H1 (cell line): ENCODE data around the gene ARNT2. TPM values are rescaled to one million over a fixed set of nuclear protein-coding genes. Genes with fewer than 3 reads are reported as not detected.

Experiments
- CTCF ChIA-PET: fragments of 300-600 bp; sonication (Branson Sonifier 250); formaldehyde crosslinking; loops from one replicate; lab custom pipeline; 2021; ENCODE audit not compliant: partially characterized antibody; lab: Charles Lee
- POLR2A ChIA-PET: fragments of 300-600 bp; sonication (Branson Sonifier 250); formaldehyde crosslinking; loops from one replicate; lab custom pipeline; 2021; ENCODE audit warnings: inconsistent platforms; ENCODE audit not compliant: partially characterized antibody; lab: Charles Lee
- DNase-seq, 2 experiments: peaks; one replicate each; pipeline versions ENCODE4 v3.0.0 to v3.0.0-alpha.2; 2010 to 2022; ENCODE audit warnings: low spot score in 2 of 2, low read depth in 1 of 2, mixed read lengths in 1 of 2
- FAIRE-seq: peaks from 2 replicates; lab custom pipeline; 2011; peaks lifted over from hg19 to GRCh38; lab: Jason Lieb, UNC
- H2AFZ ChIP-seq: 2 replicates; pipeline ENCODE4 v1.8.1; 2012; ENCODE audit warnings: low read length, inconsistent platforms
- H2AK5ac ChIP-seq: 2 replicates; pipeline ENCODE4 v1.6.1; 2013; ENCODE audit warnings: low read depth, low read length
- H2BK120ac ChIP-seq: replicated peaks from 2 replicates; pipeline ENCODE3; 2013; ENCODE audit warnings: low read depth, low read length, inconsistent platforms
- H2BK12ac ChIP-seq: 2 replicates; pipeline ENCODE4 v1.6.1; 2013; ENCODE audit warnings: low read depth, low read length
- H2BK15ac ChIP-seq: 2 replicates; pipeline ENCODE4 v1.6.1; 2013; ENCODE audit warnings: low read length
- H2BK20ac ChIP-seq: 2 replicates; pipeline ENCODE4 v1.6.1; 2013; ENCODE audit warnings: low read length
- H2BK5ac ChIP-seq: 2 replicates; pipeline ENCODE4 v1.6.1; 2013; ENCODE audit warnings: low read depth, low read length
- H3K14ac ChIP-seq: 2 replicates; pipeline ENCODE4 v1.6.1; 2013; ENCODE audit warnings: inconsistent platforms; ENCODE audit not compliant: insufficient read length
- H3K18ac ChIP-seq: 2 replicates; pipeline ENCODE4 v1.6.1; 2013; ENCODE audit warnings: low read length; ENCODE audit errors: extremely low read depth
- H3K23ac ChIP-seq: 2 replicates; pipeline ENCODE4 v1.6.1; 2013; ENCODE audit warnings: inconsistent platforms; ENCODE audit not compliant: insufficient read length
- H3K23me2 ChIP-seq: 2 replicates; pipeline ENCODE4 v1.6.1; 2013; ENCODE audit warnings: low read depth, low read length
- H3K27ac ChIP-seq: 2 replicates; pipeline ENCODE4 v1.6.1; 2011; ENCODE audit warnings: low read depth, low read length, inconsistent platforms
- H3K27me3 ChIP-seq, 4 experiments: replicated peaks in 1 of 4; 1 replicate in 1 of 4; 2 replicates in 3 of 4; pipeline versions ENCODE4 v1.6.1 to v1.8.1; 2011 to 2013; ENCODE audit warnings: low read length in 3 of 4, mild to moderate bottlenecking in 3 of 4, inconsistent platforms in 2 of 4, mixed read lengths in 2 of 4, moderate library complexity in 1 of 4; ENCODE audit not compliant: control insufficient read depth in 3 of 4, insufficient read depth in 3 of 4; ENCODE audit errors: extremely low read depth in 1 of 4
- H3K36me3 ChIP-seq, 4 experiments: 2 replicates each; pipeline versions ENCODE4 v1.6.1 to v1.8.1; 2011 to 2013; ENCODE audit warnings: mild to moderate bottlenecking in 4 of 4, low read length in 3 of 4, moderate library complexity in 2 of 4, control low read depth in 1 of 4, inconsistent platforms in 1 of 4; ENCODE audit not compliant: insufficient read depth in 4 of 4, control insufficient read depth in 2 of 4
- H3K4ac ChIP-seq: replicated peaks from 2 replicates; pipeline ENCODE3; 2013; ENCODE audit warnings: low read length, low read depth, mixed read lengths, inconsistent platforms; ENCODE audit not compliant: insufficient read length
- H3K4me1 ChIP-seq, 4 experiments: replicated peaks in 1 of 4; 1 replicate in 1 of 4; 2 replicates in 3 of 4; pipeline versions ENCODE4 v1.6.1 to v1.8.1; 2011 to 2013; ENCODE audit warnings: low read length in 3 of 4, inconsistent platforms in 2 of 4, mixed read lengths in 1 of 4; ENCODE audit not compliant: insufficient read depth in 4 of 4, control insufficient read depth in 3 of 4
- H3K4me2 ChIP-seq, 2 experiments: 2 replicates each; pipeline versions ENCODE4 v1.6.1 to v1.8.1; 2011 to 2013; ENCODE audit warnings: low read depth in 2 of 2, low read length in 2 of 2, control low read depth in 1 of 2, inconsistent platforms in 1 of 2, mild to moderate bottlenecking in 1 of 2; ENCODE audit not compliant: insufficient read depth in 1 of 2
- H3K4me3 ChIP-seq, 4 experiments: fragments of 200-600, 300-600 bp in 1 of 4; sonication (generic), shearing (Covaris generic), sonication (Bioruptor Twin) in 1 of 4; 2 replicates each; pipeline versions ENCODE4 v1.5.1 to v1.8.1; 2011 to 2016; ENCODE audit warnings: low read length in 4 of 4, low read depth in 3 of 4, control low read depth in 2 of 4, inconsistent platforms in 2 of 4, mild to moderate bottlenecking in 2 of 4, mixed read lengths in 1 of 4, moderate library complexity in 1 of 4; ENCODE audit not compliant: insufficient read depth in 2 of 4; ENCODE audit errors: extremely low read depth in 1 of 4
- H3K56ac ChIP-seq: replicated peaks from 2 replicates; pipeline ENCODE3; 2013; ENCODE audit warnings: low read depth, mild to moderate bottlenecking, mixed read lengths, low read length, inconsistent platforms; ENCODE audit not compliant: insufficient read length
- H3K79me1 ChIP-seq: 2 replicates; pipeline ENCODE4 v1.6.1; 2013; ENCODE audit warnings: low read depth, low read length, control low read depth
- H3K79me2 ChIP-seq, 2 experiments: 2 replicates each; pipeline versions ENCODE4 v1.6.1 to v1.8.1; 2012 to 2013; ENCODE audit warnings: low read length in 2 of 2, mild to moderate bottlenecking in 2 of 2, inconsistent platforms in 1 of 2; ENCODE audit not compliant: insufficient read depth in 2 of 2, control insufficient read depth in 1 of 2
- H3K9ac ChIP-seq, 4 experiments: replicated peaks in 1 of 4; 1 replicate in 1 of 4; 2 replicates in 3 of 4; pipeline versions ENCODE4 v1.6.1 to v1.8.1; 2011 to 2013; ENCODE audit warnings: low read depth in 3 of 4, low read length in 3 of 4, control low read depth in 2 of 4, mild to moderate bottlenecking in 2 of 4, moderate library complexity in 2 of 4, inconsistent platforms in 1 of 4; ENCODE audit errors: extremely low read depth in 1 of 4
- H3K9me3 ChIP-seq, 2 experiments: 2 replicates each; pipeline versions ENCODE4 v1.6.1 to v1.8.1; 2012 to 2013; ENCODE audit warnings: mild to moderate bottlenecking in 2 of 2, moderate library complexity in 2 of 2, control low read depth in 1 of 2, inconsistent platforms in 1 of 2, low read depth in 1 of 2, low read length in 1 of 2, mixed read lengths in 1 of 2; ENCODE audit not compliant: insufficient read depth in 2 of 2
- H4K20me1 ChIP-seq, 2 experiments: replicated peaks in 1 of 2; 2 replicates each; pipeline versions ENCODE3 to v1.8.1; 2011 to 2013; ENCODE audit warnings: inconsistent platforms in 2 of 2, low read length in 2 of 2, mild to moderate bottlenecking in 1 of 2; ENCODE audit not compliant: insufficient read depth in 2 of 2, control insufficient read depth in 1 of 2
- H4K5ac ChIP-seq: 2 replicates; pipeline ENCODE4 v1.6.1; 2013; ENCODE audit warnings: low read length, low read depth, mixed read lengths, inconsistent platforms; ENCODE audit not compliant: insufficient read length
- H4K8ac ChIP-seq: 2 replicates; pipeline ENCODE4 v1.8.0; 2013; ENCODE audit warnings: mild to moderate bottlenecking, moderate library complexity, low read length, inconsistent platforms; ENCODE audit not compliant: insufficient read depth; ENCODE audit errors: extremely low read depth
- H4K91ac ChIP-seq: replicated peaks from 2 replicates; pipeline ENCODE3; 2013; ENCODE audit warnings: low read length, mixed read lengths, inconsistent platforms; ENCODE audit not compliant: insufficient read length
- BCL11A ChIP-seq, 2 experiments: IDR thresholded peaks; one replicate each; pipeline ENCODE4 v1.6.1; 2011; ENCODE audit warnings: low read depth in 2 of 2, low read length in 2 of 2, mild to moderate bottlenecking in 2 of 2
- CTCF ChIP-seq, 3 experiments: IDR thresholded peaks; 1 replicate in 2 of 3; 2 replicates in 1 of 3; pipeline versions ENCODE4 v1.5.1 to v1.6.1; 2011; ENCODE audit warnings: low read length in 3 of 3, mild to moderate bottlenecking in 3 of 3, inconsistent platforms in 2 of 3, low read depth in 1 of 3, moderate library complexity in 1 of 3; ENCODE audit not compliant: insufficient read depth in 1 of 3; ENCODE audit errors: control extremely low read depth in 1 of 3
- EP300 ChIP-seq, 2 experiments: IDR thresholded peaks; 1 replicate in 1 of 2; 2 replicates in 1 of 2; pipeline ENCODE4 v1.6.1; 2011 to 2012; ENCODE audit warnings: low read depth in 2 of 2, low read length in 2 of 2, mild to moderate bottlenecking in 2 of 2, borderline replicate concordance in 1 of 2, inconsistent platforms in 1 of 2, moderate library complexity in 1 of 2
- HDAC2 ChIP-seq, 2 experiments: fragments of 300-600 bp in 1 of 2; sonication (generic) in 1 of 2; IDR thresholded peaks; 2 replicates each; pipeline ENCODE4 v1.6.1; 2011 to 2012; ENCODE audit warnings: low read depth in 2 of 2, low read length in 2 of 2, mild to moderate bottlenecking in 2 of 2, moderate library complexity in 2 of 2, borderline replicate concordance in 1 of 2, inconsistent platforms in 1 of 2
- HDAC6 ChIP-seq: IDR thresholded peaks from one replicate; pipeline ENCODE4 v1.7.1; 2012; ENCODE audit warnings: low read depth, mild to moderate bottlenecking, inconsistent platforms, low read length, moderate library complexity
- POU5F1 ChIP-seq: IDR thresholded peaks from 2 replicates; pipeline ENCODE4 v1.6.1; 2011; ENCODE audit warnings: low read depth, mild to moderate bottlenecking, low read length, moderate library complexity
- RFX5 ChIP-seq: IDR thresholded peaks from 2 replicates; pipeline ENCODE4 v1.6.1; 2011; ENCODE audit warnings: low read depth, low read length, improper control_type of control experiment, borderline replicate concordance
- TAF7 ChIP-seq: optimal IDR thresholded peaks from 2 replicates; pipeline ENCODE3; 2011; ENCODE audit warnings: low read depth, mild to moderate bottlenecking, inconsistent platforms, low read length, moderate library complexity, borderline replicate concordance
- YY1 ChIP-seq: IDR thresholded peaks from 2 replicates; pipeline ENCODE4 v1.6.1; 2011; ENCODE audit warnings: low read depth, mild to moderate bottlenecking, low read length
- WGBS, 2 experiments: shearing (Covaris generic) in 1 of 2; methylation state at CpG; one replicate each; pipeline versions ENCODE4 v1.1.6 to v1.1.7; 2013 to 2015; ENCODE audit warnings: low lambda C conversion rate in 2 of 2, mixed read lengths in 2 of 2, inconsistent platforms in 1 of 2, low coverage in 1 of 2, missing lambda C conversion rate in 1 of 2; ENCODE audit not compliant: insufficient replicate concordance in 2 of 2, insufficient coverage in 1 of 2, insufficient read length in 1 of 2; ENCODE audit errors: extremely low coverage in 1 of 2, missing lambda C conversion rate in 1 of 2; 5-methylcytosine and 5-hydroxymethylcytosine counted together
- polyA plus RNA-seq, 7 experiments: library from polyadenylated mRNA; depleted of rRNA in 3 of 7; stranded (reverse) in 5 of 7; unstranded in 2 of 7; fragments of >200 nt in 5 of 7; fragments of 200-250 nt in 2 of 7; gene quantifications; 1 replicate in 5 of 7; 2 replicates in 1 of 7; 4 replicates in 1 of 7; pipeline versions ENCODE4 v1.2.1 to v1.2.3, GENCODE V29; 2011 to 2013; ENCODE audit warnings: missing spikeins in 2 of 7, mixed read lengths in 2 of 7
- total RNA-seq: library from RNA; stranded (reverse); fragmentation: NEBNext Ultra II Directional; extraction: Animal tissue kit (Norgen Biotek cat#: 25700); gene quantifications from 2 replicates; pipeline ENCODE4 v1.2.1, GENCODE V29; 2021

The ARNT2 gene
- total and polyA plus RNA-seq, 2 of the 8 experiments (the other 6 are each of a cell fraction or from before 2014, with no cell fraction given): 9.5 to 14.6 TPM

GRCh38 chr15:80487839-80488390 is 83.7 kb downstream of the ARNT2 start:
- Histone ChIP-seq H3K4me1 (no peaks in the 10 kb centered on the region), H4K5ac (no peak overlapping the region), H2AFZ (no peak overlapping the region), H4K91ac (no peak overlapping the region), H3K27me3 (no peaks in the 10 kb centered on the region), H2AK5ac (no peak overlapping the region), H3K79me2 (no peaks in the 10 kb centered on the region), H2BK120ac (no peak overlapping the region), H3K23me2 (no peaks in the 10 kb centered on the region), H3K36me3 (no peaks in the 10 kb centered on the region; a peak in 1 of 8 replicates), H3K27ac (no peak overlapping the region), H3K56ac (no peak overlapping the region), H3K4me3 (no peak overlapping the region), H3K4ac (no peak overlapping the region), H3K23ac (no peak overlapping the region), H3K4me2 (no peak overlapping the region), H3K14ac (no peak overlapping the region), H2BK12ac (no peak overlapping the region), H3K9me3 (no peaks in the 10 kb centered on the region), H3K18ac (no peak overlapping the region), H4K8ac (no peak overlapping the region), H3K79me1 (no peaks in the 10 kb centered on the region; the same call in 1 of the 2 replicates), H2BK5ac (no peak overlapping the region), H2BK15ac (no peak overlapping the region), H2BK20ac (no peak overlapping the region; the same call in 1 of the 2 replicates), H4K20me1 (no peaks in the 10 kb centered on the region), H3K9ac (no peak overlapping the region)
- POLR2A ChIA-PET: no interaction called here
- FAIRE-seq (no peak), DNase-seq (no peak)
- CTCF ChIA-PET: interaction anchor here (1.3 to 1.5 kb wide), 2 partner anchors 13 to 32 kb away, joined by 4 to 8 read pairs; no protein-coding TSS in a partner anchor
- 91% methylated on average over 4 of the region's 4 CpGs; no CpG with 5 or more reads in 1 of the 2 experiments for WGBS, 2 experiments
- no peak for TF ChIP-seq TAF7
- TF ChIP-seq EP300 (IDR thresholded peaks at IDR 0.05; ENCODE audit: borderline replicate concordance in 1 of 2, low read depth in 2 of 2, low read length in 2 of 2): no peak
- no peak for TF ChIP-seq HDAC6
- TF ChIP-seq POU5F1: no peak
- TF ChIP-seq HDAC2 (IDR thresholded peaks at IDR 0.05; ENCODE audit: borderline replicate concordance in 1 of 2, low read depth in 2 of 2, low read length in 2 of 2): no peak
- TF ChIP-seq BCL11A (IDR thresholded peaks at IDR 0.05; ENCODE audit: low read depth in 2 of 2, low read length in 2 of 2): no peak
- TF ChIP-seq YY1: no peak
- TF ChIP-seq CTCF (IDR thresholded peaks at IDR 0.05; ENCODE audit: control extremely low read depth in 1 of 3, insufficient read depth in 1 of 3, low read depth in 1 of 3, low read length in 3 of 3): no peak
- TF ChIP-seq RFX5: no peak
